ENCODE data around the gene CCDC172. TPM values are rescaled to one million over a fixed set of nuclear protein-coding genes. Genes with fewer than 3 reads are reported as not detected.

The CCDC172 gene
- total RNA-seq = not detected in 2 replicates

GRCh38 chr10:116324227-116324950 is at the start of gene CCDC172:
Gene CCDC172 (plus strand): TSS chr10:116324448. CDS start chr10:116325012, 564 bp downstream.

GRCh38 chr10:116427671-116428070 is 103.4 kb downstream of the CCDC172 start, which contains the start of gene PNLIPRP3:
Gene PNLIPRP3 (plus strand): TSS chr10:116427847. CDS start chr10:116428013, 166 bp downstream.

Other genes starting within 250 kb of the CCDC172 start
- gene GFRA1, start 51.2 kb upstream of the CCDC172 start, total RNA-seq = under 0.01 and 0.12 TPM in 2 replicates
- not detected in 2 replicates for gene PNLIPRP3, start 103.4 kb downstream of the CCDC172 start, total RNA-seq
- not detected in 2 replicates for gene PNLIP, start 221.5 kb downstream of the CCDC172 start, total RNA-seq

Data from aortic smooth muscle cell (primary cell).